B cell (primary cell): ENCODE results near the gene AGTR1.

ENCODE experiments used
- EZH2 ChIP-seq: IDR thresholded peaks from 2 replicates; pipeline ENCODE4 v1.6.1; 2012; ENCODE audit warnings: borderline replicate concordance, low read depth, mild to moderate bottlenecking, moderate library complexity, low read length; ENCODE audit not compliant: insufficient read depth, poor library complexity, severe bottlenecking
- TF ChIP-seq, protein P1 (sequence below): fragments of 200-600 bp; IDR thresholded peaks from one replicate; pipeline ENCODE4 v1.8.0; 2022; ENCODE audit warnings: antibody characterized with exemption, mild to moderate bottlenecking

DNA sequence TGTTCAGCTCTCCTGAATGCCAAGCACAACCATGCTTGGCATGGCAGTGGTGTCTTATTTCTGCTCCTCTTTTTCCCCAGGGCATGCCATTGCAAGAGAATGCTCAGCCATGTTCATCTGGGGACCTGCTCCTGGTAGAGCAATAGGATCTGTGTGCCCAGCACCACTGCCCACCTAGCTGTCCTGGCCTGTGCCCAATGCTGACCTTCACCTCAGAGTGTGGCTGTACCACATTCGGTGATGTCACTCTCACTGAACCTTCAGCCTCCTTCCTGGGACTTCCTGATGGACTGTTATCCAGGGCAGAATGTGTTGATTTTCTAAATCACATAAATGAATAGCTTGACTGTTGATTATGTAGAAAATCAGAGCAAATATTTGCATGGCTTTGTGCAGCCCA lies 42.0 kb downstream of the AGTR1 start:
- TF ChIP-seq, protein P1, sequence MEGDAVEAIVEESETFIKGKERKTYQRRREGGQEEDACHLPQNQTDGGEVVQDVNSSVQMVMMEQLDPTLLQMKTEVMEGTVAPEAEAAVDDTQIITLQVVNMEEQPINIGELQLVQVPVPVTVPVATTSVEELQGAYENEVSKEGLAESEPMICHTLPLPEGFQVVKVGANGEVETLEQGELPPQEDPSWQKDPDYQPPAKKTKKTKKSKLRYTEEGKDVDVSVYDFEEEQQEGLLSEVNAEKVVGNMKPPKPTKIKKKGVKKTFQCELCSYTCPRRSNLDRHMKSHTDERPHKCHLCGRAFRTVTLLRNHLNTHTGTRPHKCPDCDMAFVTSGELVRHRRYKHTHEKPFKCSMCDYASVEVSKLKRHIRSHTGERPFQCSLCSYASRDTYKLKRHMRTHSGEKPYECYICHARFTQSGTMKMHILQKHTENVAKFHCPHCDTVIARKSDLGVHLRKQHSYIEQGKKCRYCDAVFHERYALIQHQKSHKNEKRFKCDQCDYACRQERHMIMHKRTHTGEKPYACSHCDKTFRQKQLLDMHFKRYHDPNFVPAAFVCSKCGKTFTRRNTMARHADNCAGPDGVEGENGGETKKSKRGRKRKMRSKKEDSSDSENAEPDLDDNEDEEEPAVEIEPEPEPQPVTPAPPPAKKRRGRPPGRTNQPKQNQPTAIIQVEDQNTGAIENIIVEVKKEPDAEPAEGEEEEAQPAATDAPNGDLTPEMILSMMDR = no peak
- no peak for TF ChIP-seq EZH2
